GM18907 (cell line): Measurements from ENCODE around the gene RALGPS1.

Source experiments
- ATAC-seq: cut with Tn5 transposase; IDR thresholded peaks from one replicate; pipeline ENCODE4 v1.9.1; 2021; ENCODE audit warnings: mild to moderate bottlenecking, moderate library complexity; ENCODE audit not compliant: unreplicated experiment

RALGPS1 gene

GRCh38 chr9:127050152-127050551 lies 135.6 kb downstream of the RALGPS1 start:
- no peak for ATAC-seq

- no peak for ATAC-seq
These were observed 136.0 kb downstream of the RALGPS1 start for GRCh38 chr9:127050591-127051001.

- no peak for ATAC-seq
These were observed 137.5 kb downstream of the RALGPS1 start for GRCh38 chr9:127051881-127052595.

GRCh38 chr9:127053057-127053821 lies 138.7 kb downstream of the RALGPS1 start:
- no peak for ATAC-seq

- ATAC-seq: no peak
These were observed 139.4 kb downstream of the RALGPS1 start for GRCh38 chr9:127053960-127054359.

- ATAC-seq: no peak
These were observed 141.3 kb downstream of the RALGPS1 start for GRCh38 chr9:127055745-127056402.

- no peak for ATAC-seq
These were observed 141.9 kb downstream of the RALGPS1 start for GRCh38 chr9:127056446-127056845.

- no peak for ATAC-seq
These were observed 143.5 kb downstream of the RALGPS1 start for GRCh38 chr9:127058011-127058644.

- no peak for ATAC-seq
These were observed 144.1 kb downstream of the RALGPS1 start for GRCh38 chr9:127058645-127059021.

- no peak for ATAC-seq
These were observed 144.4 kb downstream of the RALGPS1 start for GRCh38 chr9:127059030-127059429.

GRCh38 chr9:127059765-127060361 lies 145.3 kb downstream of the RALGPS1 start:
- no peak for ATAC-seq

GRCh38 chr9:127061411-127061810 lies 146.8 kb downstream of the RALGPS1 start:
- ATAC-seq: no peak

- no peak for ATAC-seq
These were observed 149.8 kb downstream of the RALGPS1 start for GRCh38 chr9:127064335-127064734.

- no peak for ATAC-seq
These were observed 151.0 kb downstream of the RALGPS1 start for GRCh38 chr9:127065592-127065991.

GRCh38 chr9:127066060-127066850 lies 151.7 kb downstream of the RALGPS1 start:
- no peak for ATAC-seq

GRCh38 chr9:127066851-127067136 lies 152.2 kb downstream of the RALGPS1 start:
- no peak for ATAC-seq

GRCh38 chr9:127067603-127068220 lies 153.1 kb downstream of the RALGPS1 start:
- ATAC-seq: no peak

GRCh38 chr9:127074561-127075548 lies 160.3 kb downstream of the RALGPS1 start:
- no peak for ATAC-seq
